Astrocyte of the cerebellum (primary cell): Measurements from ENCODE around the gene MYH11.

ENCODE experiments used
- DNase-seq: peaks from one replicate; pipeline ENCODE4 v3.0.0-alpha.2; 2011; ENCODE audit warnings: low read depth
- H3K4me3 ChIP-seq: 2 replicates; pipeline ENCODE4 v1.5.1; 2011; ENCODE audit warnings: mild to moderate bottlenecking, low read depth, low read length, moderate library complexity
- CTCF ChIP-seq: IDR thresholded peaks from 2 replicates; pipeline ENCODE4 v1.5.1; 2012; ENCODE audit warnings: low read length, low read depth, moderate library complexity, mild to moderate bottlenecking; ENCODE audit errors: missing control alignments
- in situ Hi-C: cut with HindIII; loops from 2 replicates; pipeline ENCODE4 v1.10.0; 2017; ENCODE audit warnings: low sequenced_read_pairs

Gene MYH11

GRCh38 chr16:15879255-15879811 is 22.5 kb upstream of the MYH11 start:
- TF ChIP-seq CTCF: no peak
- in situ Hi-C loops: loop anchor here (25.0 kb wide), 1 partner anchor 108 kb away; no protein-coding TSS in a partner anchor
- DNase-seq: peak; percentile 70
- no peak overlapping the region for H3K4me3 ChIP-seq

GRCh38 chr16:15876503-15876902 is 19.7 kb upstream of the MYH11 start:
- no peak overlapping the region for H3K4me3 ChIP-seq
- DNase-seq: no peak
- in situ Hi-C loops: loop anchor here (25.0 kb wide), 1 partner anchor 111 kb away; no protein-coding TSS in a partner anchor
- no peak for TF ChIP-seq CTCF

- peak; percentile 91 for TF ChIP-seq CTCF
- H3K4me3 ChIP-seq: no peak overlapping the region
- in situ Hi-C loops: loop anchor here (25.0 kb wide), 1 partner anchor 112 kb away; no protein-coding TSS in a partner anchor
- DNase-seq: peak; percentile 64
Measured at GRCh38 chr16:15874745-15875314, 18.0 kb upstream of the MYH11 start.

GRCh38 chr16:15873737-15874136 is 16.9 kb upstream of the MYH11 start:
- TF ChIP-seq CTCF: no peak
- DNase-seq: no peak
- in situ Hi-C loops: no loop called here
- H3K4me3 ChIP-seq: no peak overlapping the region

- in situ Hi-C loops: no loop called here
- TF ChIP-seq CTCF: no peak
- no peak overlapping the region for H3K4me3 ChIP-seq
- DNase-seq: no peak
Measured at GRCh38 chr16:15873301-15873700, 16.5 kb upstream of the MYH11 start.

GRCh38 chr16:15870011-15870410 is 13.2 kb upstream of the MYH11 start:
- H3K4me3 ChIP-seq: no peak overlapping the region
- TF ChIP-seq CTCF: no peak
- in situ Hi-C loops: no loop called here
- DNase-seq: no peak
